Trophoblast cell (in vitro differentiated cells and primary cell): Measurements from ENCODE around the gene CEBPB.
A peak's percentile ranks its signal among the peaks of the same experiment; 100 is the strongest.

Source experiments
- DNase-seq, 2 donors: peaks; one replicate each; pipeline ENCODE4 v3.0.0-alpha.2; 2016
- H2AFZ ChIP-seq: 2 replicates; pipeline ENCODE4 v1.6.1; 2013; ENCODE audit warnings: low read length, moderate library complexity, mild to moderate bottlenecking; ENCODE audit not compliant: insufficient read depth, poor library complexity
- H2AK5ac ChIP-seq: 2 replicates; pipeline ENCODE4 v1.6.1; 2013; ENCODE audit warnings: mild to moderate bottlenecking, low read length
- H2BK120ac ChIP-seq: 2 replicates; pipeline ENCODE4 v1.6.1; 2013; ENCODE audit warnings: low read length, mild to moderate bottlenecking, moderate library complexity; ENCODE audit not compliant: insufficient read depth, poor library complexity
- H2BK12ac ChIP-seq: 2 replicates; pipeline ENCODE4 v1.6.1; 2013; ENCODE audit warnings: mild to moderate bottlenecking, low read length, moderate library complexity
- H2BK5ac ChIP-seq: 2 replicates; pipeline ENCODE4 v1.6.1; 2013; ENCODE audit warnings: low read length, low read depth, moderate library complexity, mild to moderate bottlenecking; ENCODE audit not compliant: poor library complexity
- H3K14ac ChIP-seq: 2 replicates; pipeline ENCODE4 v1.6.1; 2013; ENCODE audit warnings: mild to moderate bottlenecking, low read length
- H3K18ac ChIP-seq: 2 replicates; pipeline ENCODE4 v1.6.1; 2013; ENCODE audit warnings: mild to moderate bottlenecking, low read length
- H3K23ac ChIP-seq: 2 replicates; pipeline ENCODE4 v1.6.1; 2013; ENCODE audit warnings: low read length
- H3K27ac ChIP-seq: 2 replicates; pipeline ENCODE4 v1.5.1; 2013; ENCODE audit warnings: low read depth, mild to moderate bottlenecking, inconsistent platforms, low read length, moderate library complexity
- H3K27me3 ChIP-seq: 2 replicates; pipeline ENCODE4 v1.6.1; 2013; ENCODE audit warnings: inconsistent platforms, mild to moderate bottlenecking, low read length, moderate library complexity; ENCODE audit not compliant: insufficient read depth
- H3K36me3 ChIP-seq, 2 experiments: 1 replicate in 1 of 2; 2 replicates in 1 of 2; pipeline ENCODE4 v1.6.1; 2013; ENCODE audit warnings: low read length in 2 of 2, mild to moderate bottlenecking in 2 of 2, moderate library complexity in 1 of 2; ENCODE audit not compliant: insufficient read depth in 2 of 2, control insufficient read depth in 1 of 2
- H3K4ac ChIP-seq: 2 replicates; pipeline ENCODE4 v1.6.1; 2013; ENCODE audit warnings: low read depth, mild to moderate bottlenecking, low read length, moderate library complexity
- H3K4me1 ChIP-seq, 2 experiments: 1 replicate in 1 of 2; 2 replicates in 1 of 2; pipeline ENCODE4 v1.6.1; 2013; ENCODE audit warnings: low read length in 2 of 2, mild to moderate bottlenecking in 2 of 2, moderate library complexity in 1 of 2; ENCODE audit not compliant: insufficient read depth in 2 of 2, control insufficient read depth in 1 of 2
- H3K4me2 ChIP-seq: 2 replicates; pipeline ENCODE4 v1.6.1; 2013; ENCODE audit warnings: inconsistent platforms, mild to moderate bottlenecking, low read length, moderate library complexity
- H3K4me3 ChIP-seq: 2 replicates; pipeline ENCODE4 v1.5.1; 2013; ENCODE audit warnings: mild to moderate bottlenecking, low read depth, low read length, inconsistent platforms
- H3K79me1 ChIP-seq: one replicate; pipeline ENCODE4 v1.6.1; 2013; ENCODE audit warnings: low read length
- H3K79me2 ChIP-seq: 2 replicates; pipeline ENCODE4 v1.6.1; 2013; ENCODE audit warnings: low read length, mild to moderate bottlenecking; ENCODE audit not compliant: control insufficient read depth, insufficient read depth, poor library complexity
- H3K9ac ChIP-seq: 2 replicates; pipeline ENCODE4 v1.6.1; 2013; ENCODE audit warnings: mild to moderate bottlenecking, low read length
- H3K9me3 ChIP-seq: 2 replicates; pipeline ENCODE4 v1.6.1; 2013; ENCODE audit warnings: low read depth, mild to moderate bottlenecking, control low read depth, inconsistent platforms, low read length; ENCODE audit not compliant: insufficient read depth
- H4K12ac ChIP-seq: 2 replicates; pipeline ENCODE4 v1.6.1; 2013; ENCODE audit warnings: low read depth, mild to moderate bottlenecking, low read length, moderate library complexity
- H4K8ac ChIP-seq: 2 replicates; pipeline ENCODE4 v1.6.1; 2013; ENCODE audit warnings: low read depth, mild to moderate bottlenecking, low read length, moderate library complexity
- H4K91ac ChIP-seq: one replicate; pipeline ENCODE4 v1.6.1; 2013; ENCODE audit warnings: low read depth, mild to moderate bottlenecking, low read length, moderate library complexity
- WGBS: extraction: QIAGEN DNeasy Blood & Tissue Kit; methylation state at CpG from one replicate; pipeline ENCODE4 v1.1.7; 2013; ENCODE audit warnings: missing lambda C conversion rate; ENCODE audit not compliant: insufficient read length, insufficient coverage; ENCODE audit errors: extremely low coverage; 5-methylcytosine and 5-hydroxymethylcytosine counted together

CEBPB gene

GRCh38 chr20:50193836-50194421, 3.3 kb downstream of the CEBPB start:
- no peaks in the 10 kb centered on the region for H3K9me3 ChIP-seq
- H3K18ac ChIP-seq = peak overlapping the region; percentile 86
- peak overlapping the region; percentile 52 for H4K8ac ChIP-seq
- peak overlapping the region; percentile 73 for H2AK5ac ChIP-seq
- no peak overlapping the region for H2AFZ ChIP-seq
- H2BK120ac ChIP-seq = peak overlapping the region; percentile 57
- H3K36me3 ChIP-seq = no peaks in the 10 kb centered on the region
- peak overlapping the region; percentile 48 for H3K4ac ChIP-seq
- peak overlapping the region; percentile 82 for H4K91ac ChIP-seq
- no peak overlapping the region for H3K4me3 ChIP-seq
- peak overlapping the region; percentile 73 for H3K14ac ChIP-seq
- DNase-seq = peak; percentile 76 to 78
- H3K4me1 ChIP-seq = peaks cover 21 to 24% of the 10 kb centered on the region in 2 experiments
- peaks cover 19% of the 10 kb centered on the region for H3K79me2 ChIP-seq
- peak overlapping the region; percentile 83 for H2BK12ac ChIP-seq
- H3K27me3 ChIP-seq = no peaks in the 10 kb centered on the region
- no peak overlapping the region for H3K23ac ChIP-seq
- H3K79me1 ChIP-seq = peaks cover 28% of the 10 kb centered on the region
- H4K12ac ChIP-seq = no peak overlapping the region
- WGBS = no CpG with 5 or more reads among the region's 16 CpGs
- H3K9ac ChIP-seq = no peak overlapping the region
- peak overlapping the region; percentile 61 for H3K4me2 ChIP-seq
- H3K27ac ChIP-seq = peak overlapping the region; percentile 80
- H2BK5ac ChIP-seq = peak overlapping the region; percentile 33

DNA sequence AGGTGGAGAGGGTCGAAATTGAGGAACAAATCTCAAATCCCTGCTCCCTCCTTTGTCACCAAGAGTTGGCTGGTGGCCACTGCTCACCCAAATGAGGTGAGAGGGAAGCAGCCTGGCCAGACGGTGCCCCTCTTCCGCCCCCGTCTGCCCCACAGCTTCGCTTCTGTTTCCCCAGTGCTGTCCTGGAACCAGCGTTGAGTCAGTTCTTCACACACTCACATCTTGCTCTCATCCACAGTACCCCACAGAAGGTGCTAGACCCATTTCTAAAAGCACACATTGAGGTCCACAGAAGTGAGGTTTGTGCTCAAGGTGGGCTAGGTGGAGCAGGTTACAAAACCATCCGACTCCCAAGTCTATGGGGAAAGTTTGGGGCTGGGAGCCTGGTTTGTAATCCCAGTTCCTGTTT, 3.8 kb downstream of the CEBPB start:
- no peaks in the 10 kb centered on the region for H3K36me3 ChIP-seq
- peak in 1 of 2 donors; percentile 42 for DNase-seq
- H2AK5ac ChIP-seq = no peak overlapping the region
- peaks cover 19% of the 10 kb centered on the region for H3K79me2 ChIP-seq
- H4K8ac ChIP-seq = peak overlapping the region; percentile 1
- H3K9me3 ChIP-seq = no peaks in the 10 kb centered on the region
- no peak overlapping the region for H3K4me2 ChIP-seq
- peaks cover 28% of the 10 kb centered on the region for H3K79me1 ChIP-seq
- H2BK120ac ChIP-seq = no peak overlapping the region
- H2BK12ac ChIP-seq = peak overlapping the region; percentile 4
- H3K4ac ChIP-seq = no peak overlapping the region
- peak overlapping the region; percentile 51 for H3K27ac ChIP-seq
- H2AFZ ChIP-seq = no peak overlapping the region
- peak overlapping the region; percentile 52 for H3K14ac ChIP-seq
- peak overlapping the region; percentile 82 for H4K91ac ChIP-seq
- H3K9ac ChIP-seq = no peak overlapping the region
- H3K4me3 ChIP-seq = no peak overlapping the region
- H2BK5ac ChIP-seq = no peak overlapping the region
- H3K23ac ChIP-seq = no peak overlapping the region
- H3K4me1 ChIP-seq = peaks cover 21 to 24% of the 10 kb centered on the region in 2 experiments
- peak overlapping the region; percentile 86 for H3K18ac ChIP-seq
- no peaks in the 10 kb centered on the region for H3K27me3 ChIP-seq
- WGBS = no CpG with 5 or more reads among the region's 7 CpGs
- no peak overlapping the region for H4K12ac ChIP-seq

DNA sequence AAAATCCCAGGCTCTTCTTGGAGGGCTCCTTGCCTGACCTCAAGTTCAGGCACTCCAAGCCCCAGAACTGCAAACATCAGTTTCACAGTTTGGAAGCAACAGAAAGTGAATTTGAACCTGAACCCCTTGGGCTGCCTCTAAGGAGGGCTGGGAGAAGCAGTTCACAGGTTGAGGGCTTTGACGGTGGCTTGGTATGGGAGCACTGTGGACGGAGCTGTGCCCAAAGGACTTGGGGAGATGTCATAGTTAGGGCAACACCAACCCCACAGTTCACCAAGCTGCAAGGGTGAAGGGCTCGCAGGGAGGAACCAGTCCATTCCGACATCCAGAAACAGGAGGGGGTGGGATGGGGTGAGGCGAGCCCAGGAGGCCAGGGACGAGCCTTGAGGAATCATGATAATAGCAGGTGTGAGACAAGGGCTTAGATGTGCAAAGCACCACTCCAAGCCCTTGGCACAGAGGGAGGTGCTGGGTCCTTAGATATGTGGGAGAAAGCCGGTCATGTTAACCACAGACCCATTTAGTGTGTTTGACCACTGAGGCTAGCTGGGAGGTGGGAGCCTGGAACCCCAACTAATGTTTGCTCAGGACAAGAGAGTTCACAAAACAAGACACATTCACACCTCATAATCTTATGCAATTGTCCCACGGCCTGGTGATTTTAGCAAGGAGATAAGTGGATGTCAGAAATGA, 4.3 kb downstream of the CEBPB start:
- no peak overlapping the region for H3K4me2 ChIP-seq
- H3K79me2 ChIP-seq = peaks cover 19% of the 10 kb centered on the region
- H4K8ac ChIP-seq = no peak overlapping the region
- no peak overlapping the region for H2AFZ ChIP-seq
- no peaks in the 10 kb centered on the region for H3K36me3 ChIP-seq
- H3K27ac ChIP-seq = no peak overlapping the region
- H3K4me1 ChIP-seq = peaks cover 21% of the 10 kb centered on the region in 2 experiments
- no peak overlapping the region for H2BK5ac ChIP-seq
- H2BK120ac ChIP-seq = peak overlapping the region; percentile 11
- peak overlapping the region; percentile 82 for H4K91ac ChIP-seq
- H3K23ac ChIP-seq = no peak overlapping the region
- H2BK12ac ChIP-seq = no peak overlapping the region
- H3K9ac ChIP-seq = no peak overlapping the region
- peaks cover 28% of the 10 kb centered on the region for H3K79me1 ChIP-seq
- H3K14ac ChIP-seq = peak overlapping the region; percentile 6
- no peak overlapping the region for H3K4ac ChIP-seq
- no CpG with 5 or more reads among the region's 8 CpGs for WGBS
- peak overlapping the region; percentile 37 for H3K18ac ChIP-seq
- H3K4me3 ChIP-seq = no peak overlapping the region
- no peak overlapping the region for H2AK5ac ChIP-seq
- no peaks in the 10 kb centered on the region for H3K27me3 ChIP-seq
- peak in 1 of 2 donors; percentile 45 for DNase-seq
- no peaks in the 10 kb centered on the region for H3K9me3 ChIP-seq
- no peak overlapping the region for H4K12ac ChIP-seq

DNA sequence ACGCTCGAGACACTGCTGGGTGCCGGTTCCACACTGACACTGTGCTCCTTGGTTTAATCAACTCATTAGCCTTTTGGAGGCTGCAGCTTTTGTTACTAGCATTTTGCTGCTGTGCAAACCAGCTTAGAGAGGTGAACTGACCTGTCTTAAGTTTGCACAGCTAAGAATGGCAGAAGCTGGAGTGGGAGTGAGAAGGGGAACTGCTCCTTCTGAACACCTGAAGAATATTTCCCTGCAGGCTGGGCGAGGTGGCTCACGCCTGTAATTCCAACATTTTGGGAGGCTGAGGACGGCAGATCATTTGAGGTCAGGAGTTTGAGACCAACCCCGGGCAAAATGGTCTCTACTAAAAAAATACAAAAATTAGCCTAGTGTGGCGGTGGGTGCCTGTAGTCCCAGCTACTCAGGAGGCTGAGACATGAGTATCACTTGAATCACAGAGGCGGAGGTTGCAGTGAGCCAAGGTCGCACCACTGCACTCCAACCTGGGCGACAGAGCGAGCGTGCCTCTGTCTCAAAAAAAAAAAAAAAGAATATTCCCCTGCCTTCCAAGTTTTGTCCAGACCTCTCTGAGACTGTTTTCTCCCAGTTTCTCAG, 5.0 kb downstream of the CEBPB start:
- no CpG with 5 or more reads among the region's 13 CpGs for WGBS
- H3K79me2 ChIP-seq = peaks cover 19% of the 10 kb centered on the region
- no peak overlapping the region for H3K4me2 ChIP-seq
- no peak overlapping the region for H3K14ac ChIP-seq
- no peak overlapping the region for H3K18ac ChIP-seq
- no peaks in the 10 kb centered on the region for H3K36me3 ChIP-seq
- H3K4me3 ChIP-seq = no peak overlapping the region
- no peak overlapping the region for H4K8ac ChIP-seq
- H3K27me3 ChIP-seq = no peaks in the 10 kb centered on the region
- peak overlapping the region; percentile 6 for H3K27ac ChIP-seq
- H2BK12ac ChIP-seq = no peak overlapping the region
- peaks cover 21% of the 10 kb centered on the region in 2 experiments for H3K4me1 ChIP-seq
- no peak overlapping the region for H2BK120ac ChIP-seq
- no peak overlapping the region for H3K23ac ChIP-seq
- H4K91ac ChIP-seq = no peak overlapping the region
- H2BK5ac ChIP-seq = no peak overlapping the region
- peaks cover under 1% of the 10 kb centered on the region for H3K9me3 ChIP-seq
- peak; percentile 60 to 71 for DNase-seq
- H3K4ac ChIP-seq = no peak overlapping the region
- H4K12ac ChIP-seq = no peak overlapping the region
- no peak overlapping the region for H2AFZ ChIP-seq
- H3K9ac ChIP-seq = no peak overlapping the region
- H3K79me1 ChIP-seq = peaks cover 28% of the 10 kb centered on the region
- H2AK5ac ChIP-seq = no peak overlapping the region
